DMS114 treated with DMSO at 0.1 percent for 48 hours (cell line): ENCODE results near the gene LGI1.
"Not testable (repeated sequence)": the region's sequence is repeated elsewhere in the genome, so short reads cannot be mapped to it uniquely, and the experiment has no call there.

Experiments used
- DNase-seq: peaks from one replicate; lab custom pipeline; 2025; ENCODE audit not compliant: unreplicated experiment; lab: John Stamatoyannopoulos, UW

The LGI1 gene

DNA sequence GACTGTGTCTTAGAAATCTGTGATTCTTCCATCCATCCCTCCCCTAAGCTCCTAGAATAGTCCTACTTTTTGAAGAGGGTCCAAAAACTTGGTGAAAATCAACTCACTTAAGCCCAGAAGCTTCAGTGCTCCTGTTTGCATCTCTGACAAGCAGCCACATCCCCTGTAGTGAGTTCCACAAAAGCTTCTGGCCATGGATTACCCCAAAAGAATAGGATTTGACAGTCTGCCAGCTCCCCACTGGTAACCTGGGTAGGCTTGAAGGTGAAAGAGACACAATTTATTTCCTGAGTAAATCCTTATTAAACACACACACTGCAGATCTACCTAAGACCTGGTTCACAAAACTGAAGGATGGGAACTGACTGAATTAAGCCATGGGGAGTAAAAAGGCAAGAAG lies 46.5 kb downstream of the LGI1 start:
- DNase-seq, result no peak

GRCh38 chr10:93806903-93807302 lies 49.2 kb downstream of the LGI1 start:
- DNase-seq, result no peak

DNA sequence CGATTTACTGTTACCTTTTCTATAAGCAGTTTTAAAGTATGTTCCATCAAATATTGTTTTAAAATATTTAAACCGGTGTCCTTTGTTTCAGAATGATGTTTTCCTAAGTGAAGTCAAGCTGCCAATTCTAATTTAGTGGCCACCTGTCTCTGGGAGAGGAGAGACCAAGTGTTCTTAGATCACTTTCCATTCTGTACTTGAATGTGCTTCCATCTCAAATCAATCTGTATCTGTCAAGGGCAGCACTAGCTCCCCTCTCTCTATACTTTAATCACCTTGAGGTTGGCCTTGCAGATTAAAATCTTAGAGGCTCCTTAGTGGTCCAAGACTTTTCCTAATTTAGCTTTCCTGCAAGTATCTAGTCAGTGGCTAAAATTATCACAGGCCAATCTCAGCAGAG lies 49.6 kb downstream of the LGI1 start:
- DNase-seq, result no peak

DNA sequence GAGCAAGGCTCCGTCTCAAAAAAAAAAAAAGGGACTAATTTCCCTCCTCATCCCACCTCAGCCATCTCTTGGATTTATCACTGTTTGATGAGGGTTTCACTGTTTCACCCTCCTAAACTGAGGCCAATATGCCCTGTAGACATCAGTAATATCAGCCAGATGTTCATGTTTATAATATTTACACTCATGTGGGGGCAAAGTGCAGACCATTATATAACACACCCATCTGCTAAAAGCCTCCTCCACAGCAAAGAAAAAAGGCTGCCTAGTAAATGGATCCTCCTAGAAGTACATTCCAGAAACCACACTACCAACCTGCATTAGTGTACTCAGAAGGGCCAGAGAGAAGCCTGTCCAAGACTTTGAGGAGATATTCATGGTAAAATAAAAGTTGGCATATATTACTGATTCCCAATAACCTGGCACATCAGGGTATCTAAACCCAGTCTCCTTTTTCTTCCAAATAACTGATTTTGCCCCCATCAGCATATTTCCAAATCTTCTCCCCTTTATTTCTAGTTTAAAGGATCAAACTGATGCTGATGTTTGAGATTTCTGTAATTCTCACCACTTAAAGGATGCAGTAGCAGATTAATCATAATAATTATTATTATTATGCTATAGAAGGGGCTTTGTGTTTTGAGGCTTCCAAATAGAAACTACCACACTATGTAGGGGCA lies 55.1 kb downstream of the LGI1 start:
- no peak for DNase-seq

DNA sequence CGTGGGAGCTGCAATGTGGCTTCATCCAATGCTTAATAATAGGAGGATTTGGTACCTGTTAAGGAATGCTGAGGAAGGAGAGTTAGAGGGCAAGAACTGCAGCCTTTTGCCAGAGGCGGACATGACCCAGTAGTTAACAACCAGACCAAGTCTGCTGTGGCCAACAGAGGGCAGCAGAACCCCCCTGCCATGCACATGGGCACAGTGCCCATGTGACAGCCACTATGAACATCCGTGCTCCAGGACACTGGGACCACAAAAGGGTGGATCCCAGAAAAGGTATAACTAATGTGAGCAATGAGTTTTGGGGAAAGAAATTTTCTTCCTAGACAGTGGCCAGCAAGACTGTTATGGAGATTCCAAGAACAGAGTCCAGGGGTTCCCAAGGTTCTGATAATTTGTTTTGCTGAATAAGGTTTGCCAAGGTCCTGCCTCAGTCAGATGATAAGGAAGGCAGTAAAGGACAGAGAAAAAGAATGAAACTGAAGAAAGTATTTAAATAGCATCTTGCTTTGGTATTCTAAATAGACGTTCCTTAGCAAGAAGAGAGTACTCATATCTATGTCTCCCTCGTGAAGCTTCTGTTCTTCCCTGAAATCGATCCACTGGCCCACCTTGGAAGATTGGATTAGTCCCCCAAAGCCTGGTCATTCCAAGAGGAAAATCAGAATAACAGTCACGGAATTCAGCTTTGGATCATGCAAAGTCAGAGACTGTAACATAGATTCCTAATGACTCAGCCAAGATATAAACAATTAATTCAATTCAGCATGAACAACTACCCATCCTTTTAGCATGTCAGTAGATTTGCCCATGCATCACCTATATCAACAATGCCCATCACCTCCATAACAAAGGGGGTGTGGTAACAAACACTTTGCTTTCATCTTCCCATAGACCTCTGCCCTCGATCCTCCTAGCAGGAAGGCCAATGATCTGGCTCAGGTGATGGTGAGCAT lies 56.0 kb downstream of the LGI1 start:
- peak; percentile 9 for DNase-seq

DNA sequence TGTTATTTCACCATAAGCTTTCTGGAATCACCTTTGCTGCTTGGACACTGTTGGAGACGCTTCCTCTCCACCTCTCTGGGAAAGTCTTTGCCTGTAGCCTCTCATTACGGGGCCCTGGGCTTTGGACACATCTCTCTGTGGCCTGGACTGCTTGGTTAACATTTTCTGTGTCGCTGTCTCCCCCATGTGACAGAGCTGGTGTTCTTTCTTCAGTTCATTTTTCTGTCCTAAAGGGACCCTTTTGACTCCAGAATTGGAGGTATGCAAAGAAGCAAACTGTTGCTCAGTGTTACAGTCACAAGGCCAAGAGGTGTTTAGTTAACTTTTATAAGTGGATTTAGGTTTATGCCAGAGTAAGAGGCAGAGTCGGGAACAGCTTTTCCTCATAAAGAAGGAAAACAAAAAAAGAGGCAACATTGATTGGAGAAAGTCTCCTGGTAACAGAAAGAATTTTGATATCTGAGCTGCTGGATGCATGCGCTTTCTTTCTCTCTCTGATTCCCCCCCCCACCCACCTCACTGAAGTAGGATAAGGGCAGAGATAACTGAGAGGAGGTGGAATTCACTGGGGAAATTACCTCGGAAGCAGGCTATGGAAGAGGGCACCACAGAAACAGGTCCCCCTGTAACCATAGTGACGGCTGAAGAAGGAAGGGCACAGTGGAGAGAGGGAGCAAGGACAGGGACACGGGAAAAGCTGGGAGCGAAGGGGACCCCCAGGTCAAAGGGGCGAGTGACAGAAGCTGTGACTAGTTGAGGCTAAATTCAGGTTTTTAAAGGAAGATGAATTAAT lies 57.8 kb downstream of the LGI1 start:
- peak; percentile 31 for DNase-seq

- peak; percentile 42 for DNase-seq
Observed at GRCh38 chr10:93816123-93816747, 58.5 kb downstream of the LGI1 start.

GRCh38 chr10:93818086-93818485 lies 60.4 kb downstream of the LGI1 start:
- DNase-seq, result no peak

DNA sequence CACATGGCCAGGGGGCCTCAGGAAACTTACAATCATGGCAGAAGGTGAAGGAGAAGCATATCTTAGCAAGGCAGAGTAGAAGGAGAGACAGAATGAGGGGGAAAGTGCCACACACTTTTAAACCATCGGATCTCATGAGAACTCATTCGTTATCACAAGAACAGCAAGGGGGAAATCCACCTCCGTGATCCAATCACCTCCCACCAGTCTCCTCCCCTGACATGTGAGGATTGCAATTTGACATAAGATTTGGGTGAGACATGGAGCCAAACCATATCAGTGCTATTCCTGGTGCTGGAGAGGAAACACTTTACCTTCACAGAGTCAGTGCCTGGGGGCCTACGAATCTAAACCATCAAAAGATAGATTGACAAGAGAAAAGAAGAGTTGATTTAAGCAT lies 61.8 kb downstream of the LGI1 start:
- DNase-seq, result no peak

- no peak for DNase-seq
Observed at GRCh38 chr10:93820434-93820833, 62.7 kb downstream of the LGI1 start.

- peak; percentile 61 for DNase-seq
Observed at GRCh38 chr10:93821051-93821772, 63.5 kb downstream of the LGI1 start.

GRCh38 chr10:93826355-93826754 lies 68.6 kb downstream of the LGI1 start:
- DNase-seq, result no peak

DNA sequence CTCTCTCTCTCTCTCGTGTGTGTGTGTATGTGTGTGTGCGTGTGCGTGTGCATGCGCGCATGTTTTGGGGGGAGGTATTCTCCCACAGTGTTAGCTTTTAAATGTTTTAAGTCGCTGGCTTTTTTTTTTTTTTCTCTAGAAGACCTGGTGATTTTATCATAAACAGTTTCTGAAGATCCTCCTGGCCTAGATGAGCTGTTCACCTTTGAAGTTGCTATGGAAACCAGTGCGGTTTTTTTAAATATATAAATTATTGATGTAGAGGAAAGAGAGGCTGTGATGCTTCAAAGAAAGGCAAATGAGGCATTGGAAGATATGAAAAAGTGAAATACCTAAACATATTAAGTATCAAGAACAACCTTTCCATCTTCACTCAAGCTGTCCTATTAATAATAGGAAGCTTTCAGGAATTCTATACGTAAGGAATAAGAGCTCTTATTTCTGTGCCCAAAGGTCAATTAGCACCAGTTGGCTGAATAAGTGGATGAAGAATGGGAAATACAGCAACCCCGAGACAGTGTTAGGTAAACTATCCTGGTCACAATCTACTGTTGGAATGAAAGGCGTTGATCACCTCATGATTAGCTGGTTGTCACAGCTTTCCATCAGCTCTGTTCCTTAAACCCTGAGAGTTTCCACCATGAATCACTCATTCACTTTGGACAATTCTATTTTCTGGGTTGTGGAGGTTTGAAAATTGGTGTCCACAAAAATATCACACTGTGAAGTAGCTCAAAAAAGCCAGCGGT lies 69.5 kb downstream of the LGI1 start:
- no peak for DNase-seq

GRCh38 chr10:93831065-93831464 lies 73.3 kb downstream of the LGI1 start:
- DNase-seq, result not testable (repeated sequence)

DNA sequence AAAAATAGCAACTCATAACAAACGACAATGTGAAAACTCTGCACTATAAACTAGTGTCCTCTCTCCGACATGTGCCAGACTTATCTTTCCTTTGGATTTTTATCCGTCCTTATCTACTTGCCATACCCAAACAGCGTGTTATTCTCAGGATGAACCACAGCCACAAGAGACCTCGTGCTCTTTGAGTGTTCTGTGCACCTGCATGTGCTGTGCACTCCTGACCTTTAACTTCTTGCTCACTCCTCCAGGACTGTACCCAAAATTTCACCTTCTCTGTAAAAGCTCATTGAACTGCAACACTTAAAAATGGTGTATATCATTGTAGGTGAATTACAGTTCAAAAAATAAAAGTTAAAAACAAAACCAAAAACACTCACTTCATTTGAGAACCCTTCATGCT lies 78.0 kb downstream of the LGI1 start:
- DNase-seq, result no peak

- no peak for DNase-seq
Observed at GRCh38 chr10:93837822-93838221, 80.1 kb downstream of the LGI1 start.

DNA sequence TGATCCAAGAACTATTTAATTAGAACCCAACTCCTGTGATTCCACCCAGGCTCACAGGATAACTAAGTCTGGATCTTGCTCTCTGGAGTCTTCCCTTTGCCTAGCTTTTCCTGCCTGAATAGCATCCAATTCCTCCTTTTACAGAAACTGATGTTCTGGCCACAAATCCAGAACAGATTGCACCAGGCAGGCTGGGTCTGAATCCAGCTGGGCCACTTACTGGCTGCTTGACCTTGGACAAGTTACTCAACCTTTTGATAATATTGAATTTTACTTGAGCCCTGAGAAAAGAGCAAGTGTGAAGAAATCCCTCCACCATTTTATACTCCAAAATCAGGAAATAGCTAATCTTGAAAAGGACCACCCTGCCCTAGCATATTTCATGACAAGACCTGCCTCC lies 80.5 kb downstream of the LGI1 start:
- DNase-seq, result no peak

DNA sequence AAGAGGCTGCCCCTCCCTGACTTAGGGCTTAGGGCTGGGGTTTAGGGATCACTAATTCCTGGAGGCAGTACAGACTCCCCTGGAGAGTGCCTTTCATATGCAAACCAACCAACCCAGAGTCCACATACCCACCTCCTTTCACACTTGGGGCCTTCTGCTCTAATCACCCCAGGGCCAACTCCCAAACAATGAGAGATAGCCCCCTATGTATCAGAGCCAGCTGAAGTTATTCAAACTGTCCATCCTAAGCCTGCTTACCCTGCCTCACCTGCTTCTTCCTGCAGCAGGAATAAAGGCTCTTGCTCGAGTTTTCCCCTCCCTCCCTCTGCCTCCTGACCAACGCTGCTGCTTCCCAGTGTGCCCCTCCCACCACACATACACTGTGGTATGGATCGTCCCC lies 84.2 kb downstream of the LGI1 start:
- DNase-seq, result no peak

DNA sequence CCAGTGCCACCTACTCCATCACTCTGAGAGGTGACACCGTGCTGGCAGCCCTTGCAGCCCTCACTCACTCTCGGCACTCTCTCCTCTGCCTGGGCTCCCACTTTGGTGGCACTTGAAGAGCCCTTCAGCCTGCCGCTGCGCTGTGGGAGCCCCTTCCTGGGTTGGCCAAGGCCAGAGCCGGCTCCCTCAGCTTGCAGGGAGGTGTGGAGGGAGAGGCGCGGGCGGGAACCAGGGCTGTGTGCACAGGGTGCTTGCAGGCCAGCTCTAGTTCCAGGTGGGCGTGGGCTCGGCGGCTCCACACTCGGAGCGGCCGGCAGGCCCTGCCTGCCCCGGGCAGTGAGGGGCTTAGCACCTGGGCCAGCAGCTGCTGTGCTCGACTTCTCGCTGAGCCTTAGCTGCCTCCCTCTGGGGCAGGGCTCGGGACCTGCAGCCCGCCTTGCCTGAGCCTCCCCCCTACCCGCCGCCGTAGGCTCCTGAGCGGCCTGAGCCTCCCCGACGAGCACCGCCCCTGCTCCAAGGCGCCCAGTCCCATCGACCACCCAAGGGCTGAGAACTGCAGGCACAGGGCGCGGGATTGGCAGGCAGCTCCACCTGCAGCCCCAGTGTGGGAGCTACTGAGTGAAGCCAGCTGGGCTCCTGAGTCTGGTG lies 87.4 kb downstream of the LGI1 start:
- no peak for DNase-seq
